ENCODE results near the gene B9D1.
A peak's percentile ranks its signal among the peaks of the same experiment; 100 is the strongest.

B9D1 gene

GRCh38 chr17:19320876-19321275 lies 41.6 kb downstream of the B9D1 start:
- no peak for DNase-seq (ENCODE audit: low read depth in 3 of 3)

GRCh38 chr17:19319771-19320505 lies 42.6 kb downstream of the B9D1 start:
- DNase-seq (ENCODE audit: low read depth in 3 of 3) = no peak

- no peak for DNase-seq (ENCODE audit: low read depth in 3 of 3)
Measured at GRCh38 chr17:19318611-19319010, 43.9 kb downstream of the B9D1 start.

GRCh38 chr17:19317359-19318095 lies 45.0 kb downstream of the B9D1 start:
- DNase-seq (ENCODE audit: low read depth in 3 of 3) = no peak

- DNase-seq (ENCODE audit: low read depth in 3 of 3) = no peak
Measured at GRCh38 chr17:19316761-19317358, 45.7 kb downstream of the B9D1 start.

GRCh38 chr17:19315104-19315503 lies 47.4 kb downstream of the B9D1 start:
- no peak for DNase-seq (ENCODE audit: low read depth in 3 of 3)

GRCh38 chr17:19313746-19314651 lies 48.5 kb downstream of the B9D1 start:
- no peak for DNase-seq (ENCODE audit: low read depth in 3 of 3)

- DNase-seq (ENCODE audit: low read depth in 3 of 3) = no peak
Measured at GRCh38 chr17:19313066-19313745, 49.3 kb downstream of the B9D1 start.

GRCh38 chr17:19312406-19312805 lies 50.1 kb downstream of the B9D1 start:
- no peak for DNase-seq (ENCODE audit: low read depth in 3 of 3)

- DNase-seq (ENCODE audit: low read depth in 3 of 3) = no peak
Measured at GRCh38 chr17:19311421-19312215, 50.9 kb downstream of the B9D1 start.

- no peak for DNase-seq (ENCODE audit: low read depth in 3 of 3)
Measured at GRCh38 chr17:19311016-19311415, 51.5 kb downstream of the B9D1 start.

GRCh38 chr17:19310151-19310550 lies 52.4 kb downstream of the B9D1 start:
- no peak for DNase-seq (ENCODE audit: low read depth in 3 of 3)

- DNase-seq (ENCODE audit: low read depth in 3 of 3) = no peak
Measured at GRCh38 chr17:19309701-19310100, 52.8 kb downstream of the B9D1 start.

GRCh38 chr17:19308398-19308797 lies 54.1 kb downstream of the B9D1 start:
- DNase-seq (ENCODE audit: low read depth in 3 of 3) = no peak

GRCh38 chr17:19307521-19307920 lies 55.0 kb downstream of the B9D1 start:
- no peak for DNase-seq (ENCODE audit: low read depth in 3 of 3)

GRCh38 chr17:19306160-19307111 lies 56.1 kb downstream of the B9D1 start:
- DNase-seq (ENCODE audit: low read depth in 3 of 3) = peak in 2 of 3 experiments; percentile 2 to 11

- no peak for DNase-seq (ENCODE audit: low read depth in 3 of 3)
Measured at GRCh38 chr17:19305761-19306159, 56.8 kb downstream of the B9D1 start.

- DNase-seq (ENCODE audit: low read depth in 3 of 3) = no peak
Measured at GRCh38 chr17:19305256-19305655, 57.3 kb downstream of the B9D1 start.

GRCh38 chr17:19304751-19305150 lies 57.8 kb downstream of the B9D1 start:
- DNase-seq (ENCODE audit: low read depth in 3 of 3) = no peak
